ENCODE results near the gene SLITRK1.

Gene SLITRK1, protein sequence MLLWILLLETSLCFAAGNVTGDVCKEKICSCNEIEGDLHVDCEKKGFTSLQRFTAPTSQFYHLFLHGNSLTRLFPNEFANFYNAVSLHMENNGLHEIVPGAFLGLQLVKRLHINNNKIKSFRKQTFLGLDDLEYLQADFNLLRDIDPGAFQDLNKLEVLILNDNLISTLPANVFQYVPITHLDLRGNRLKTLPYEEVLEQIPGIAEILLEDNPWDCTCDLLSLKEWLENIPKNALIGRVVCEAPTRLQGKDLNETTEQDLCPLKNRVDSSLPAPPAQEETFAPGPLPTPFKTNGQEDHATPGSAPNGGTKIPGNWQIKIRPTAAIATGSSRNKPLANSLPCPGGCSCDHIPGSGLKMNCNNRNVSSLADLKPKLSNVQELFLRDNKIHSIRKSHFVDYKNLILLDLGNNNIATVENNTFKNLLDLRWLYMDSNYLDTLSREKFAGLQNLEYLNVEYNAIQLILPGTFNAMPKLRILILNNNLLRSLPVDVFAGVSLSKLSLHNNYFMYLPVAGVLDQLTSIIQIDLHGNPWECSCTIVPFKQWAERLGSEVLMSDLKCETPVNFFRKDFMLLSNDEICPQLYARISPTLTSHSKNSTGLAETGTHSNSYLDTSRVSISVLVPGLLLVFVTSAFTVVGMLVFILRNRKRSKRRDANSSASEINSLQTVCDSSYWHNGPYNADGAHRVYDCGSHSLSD

DNA sequence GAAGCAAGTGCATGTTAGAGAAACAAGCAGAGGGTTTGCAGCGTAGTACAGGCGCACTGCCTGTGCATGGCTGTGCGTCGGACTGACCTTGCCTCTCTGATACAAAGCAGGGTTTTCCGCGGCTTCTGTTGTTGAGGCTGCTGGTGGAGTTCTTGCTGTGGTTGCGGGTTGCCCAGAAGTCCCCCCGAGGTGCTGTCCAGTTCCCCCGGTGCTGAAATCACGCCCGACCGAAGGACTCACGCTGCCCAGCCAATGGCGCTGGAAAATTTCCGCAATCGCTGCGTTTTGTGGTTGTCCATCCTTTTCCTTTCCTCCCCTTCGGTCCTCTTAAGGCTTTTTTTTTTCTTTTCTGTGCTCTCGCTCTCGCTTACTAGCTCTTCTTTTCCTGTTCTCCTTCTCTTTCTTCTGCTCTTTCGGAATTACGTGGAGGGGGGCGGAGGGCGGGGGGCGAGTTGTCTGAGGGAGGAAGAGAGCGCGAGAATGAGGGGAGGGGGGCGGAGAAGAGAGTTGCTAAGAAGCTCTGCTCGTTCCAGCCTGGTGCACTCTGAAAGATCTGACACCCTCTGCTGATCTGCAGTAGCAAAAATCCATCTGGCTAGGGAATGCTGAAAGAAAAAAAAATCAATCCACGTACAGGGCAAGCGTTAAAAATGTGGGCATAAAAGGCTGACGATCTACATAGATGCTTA is at the start of gene SLITRK1:
Gene SLITRK1, minus strand, starts transcription at position 558 of the 689 bp plus-strand sequence. CDS start 967 bp downstream, outside the sequence.
- peaks cover 8% of the 10 kb centered on the region for H3K4me1 ChIP-seq (ENCODE audit: control insufficient read depth, insufficient read depth, low read length)
- no peak within 1 kb of the TSS for H3K9ac ChIP-seq (ENCODE audit: low read depth, low read length)
- H3K4me3 ChIP-seq (ENCODE audit: low read depth, low read length), result peak within 1 kb of the TSS; percentile 65
- no peaks in the 10 kb centered on the region for H3K9me3 ChIP-seq (ENCODE audit: control insufficient read depth, insufficient read depth, low read length)
- H3K36me3 ChIP-seq (ENCODE audit: control insufficient read depth, insufficient read depth, low read length), result no peaks in the 10 kb centered on the region
- peaks cover 73% of the 10 kb centered on the region for H3K27me3 ChIP-seq (ENCODE audit: control insufficient read depth, insufficient read depth, low read length)

DNA sequence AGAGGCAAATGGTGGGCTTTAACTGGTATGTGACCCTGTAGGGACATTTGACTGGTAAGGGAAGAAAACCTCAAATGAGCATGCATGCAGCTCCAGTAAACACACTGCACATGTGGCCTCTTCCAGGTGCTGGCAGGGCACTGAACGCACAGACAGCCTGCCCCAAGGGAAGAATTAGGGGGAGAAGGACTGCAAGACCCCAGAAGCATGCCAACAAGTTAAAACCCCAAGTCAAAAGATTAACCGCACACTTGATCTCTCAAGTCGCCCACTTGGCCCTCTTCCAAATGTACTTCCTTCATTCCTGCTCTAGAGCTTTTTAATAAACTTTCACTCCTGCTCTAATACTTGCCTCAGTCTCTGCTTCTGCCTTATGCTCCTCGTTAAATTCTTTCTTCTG is 46.9 kb upstream of the SLITRK1 start:
- Histone ChIP-seq H3K4me3 (ENCODE audit: low read depth, low read length) (no peak overlapping the region), H3K36me3 (ENCODE audit: control insufficient read depth, insufficient read depth, low read length) (no peaks in the 10 kb centered on the region), H3K4me1 (ENCODE audit: control insufficient read depth, insufficient read depth, low read length) (no peaks in the 10 kb centered on the region), H3K9ac (ENCODE audit: low read depth, low read length) (no peak overlapping the region), H3K9me3 (ENCODE audit: control insufficient read depth, insufficient read depth, low read length) (no peaks in the 10 kb centered on the region), H3K27me3 (ENCODE audit: control insufficient read depth, insufficient read depth, low read length) (no peaks in the 10 kb centered on the region)

DNA sequence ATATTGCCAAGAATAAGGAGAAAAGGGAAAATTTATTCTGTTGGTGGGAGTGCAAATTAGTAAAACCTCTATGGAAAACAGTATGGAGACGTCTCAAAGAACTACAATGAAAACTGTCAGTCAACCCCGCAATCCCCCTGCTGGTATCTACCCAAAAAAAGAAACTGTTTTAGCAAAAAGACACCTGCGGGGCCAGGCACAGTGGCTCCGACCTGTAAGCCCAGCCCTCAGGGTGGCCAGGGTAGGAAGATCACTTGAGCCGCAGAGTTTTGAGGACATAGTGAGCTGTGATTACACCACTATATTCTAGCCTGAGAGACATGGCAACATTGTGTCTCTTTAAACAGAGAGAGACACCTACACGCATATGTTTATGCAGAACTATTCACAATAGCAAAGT is 37.5 kb upstream of the SLITRK1 start:
- H3K9me3 ChIP-seq (ENCODE audit: control insufficient read depth, insufficient read depth, low read length), result no peaks in the 10 kb centered on the region
- no peak overlapping the region for H3K4me3 ChIP-seq (ENCODE audit: low read depth, low read length)
- H3K27me3 ChIP-seq (ENCODE audit: control insufficient read depth, insufficient read depth, low read length), result no peaks in the 10 kb centered on the region
- H3K9ac ChIP-seq (ENCODE audit: low read depth, low read length), result no peak overlapping the region
- H3K36me3 ChIP-seq (ENCODE audit: control insufficient read depth, insufficient read depth, low read length), result no peaks in the 10 kb centered on the region
- no peaks in the 10 kb centered on the region for H3K4me1 ChIP-seq (ENCODE audit: control insufficient read depth, insufficient read depth, low read length)

- no peak overlapping the region for H3K9ac ChIP-seq (ENCODE audit: low read depth, low read length)
- H3K4me1 ChIP-seq (ENCODE audit: control insufficient read depth, insufficient read depth, low read length), result no peaks in the 10 kb centered on the region
- H3K36me3 ChIP-seq (ENCODE audit: control insufficient read depth, insufficient read depth, low read length), result no peaks in the 10 kb centered on the region
- no peaks in the 10 kb centered on the region for H3K9me3 ChIP-seq (ENCODE audit: control insufficient read depth, insufficient read depth, low read length)
- H3K4me3 ChIP-seq (ENCODE audit: low read depth, low read length), result no peak overlapping the region
- H3K27me3 ChIP-seq (ENCODE audit: control insufficient read depth, insufficient read depth, low read length), result no peaks in the 10 kb centered on the region
Observed at GRCh38 chr13:83914368-83914767, 32.1 kb upstream of the SLITRK1 start.

DNA sequence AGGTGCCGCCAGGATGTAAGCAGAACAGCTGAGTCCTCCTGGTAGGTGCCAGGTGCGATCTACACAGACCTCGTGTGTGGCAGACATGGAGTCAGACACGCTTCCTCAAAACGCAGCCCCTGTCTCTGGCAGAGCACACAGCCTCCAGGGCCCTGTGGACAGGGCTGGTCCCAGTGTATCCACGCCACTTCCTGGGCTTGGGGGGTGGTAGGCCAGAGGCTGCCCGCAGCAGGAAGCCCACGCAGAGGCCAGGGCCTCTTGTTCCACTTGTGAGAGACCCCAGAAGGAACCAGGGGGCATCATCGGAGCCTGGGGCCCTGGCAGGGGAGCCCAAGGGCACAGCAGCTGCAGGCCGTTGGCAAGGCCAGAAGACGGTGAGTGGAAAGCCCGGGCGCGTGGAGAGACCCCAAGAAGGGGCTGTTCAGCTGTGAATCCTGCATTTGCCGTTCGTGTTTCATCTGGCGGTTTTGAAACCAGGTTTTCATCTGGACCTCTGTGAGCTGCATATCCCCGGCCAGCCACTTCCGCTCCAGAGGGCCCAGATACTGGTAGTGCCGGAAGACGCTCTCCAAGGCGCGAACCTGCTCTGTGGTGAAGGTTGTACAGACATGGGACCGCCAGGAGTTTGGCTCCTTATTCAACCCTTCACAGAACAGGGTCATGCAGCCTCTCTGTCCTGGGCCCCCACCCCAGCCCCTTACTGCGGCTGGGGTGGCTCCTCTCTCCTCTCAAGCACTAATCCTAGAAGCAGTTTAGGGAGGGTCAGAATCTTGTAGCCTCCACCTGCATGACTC is 25.1 kb upstream of the SLITRK1 start:
- H3K9me3 ChIP-seq (ENCODE audit: control insufficient read depth, insufficient read depth, low read length), result no peaks in the 10 kb centered on the region
- H3K4me1 ChIP-seq (ENCODE audit: control insufficient read depth, insufficient read depth, low read length), result no peaks in the 10 kb centered on the region
- H3K27me3 ChIP-seq (ENCODE audit: control insufficient read depth, insufficient read depth, low read length), result no peaks in the 10 kb centered on the region
- no peak overlapping the region for H3K4me3 ChIP-seq (ENCODE audit: low read depth, low read length)
- H3K36me3 ChIP-seq (ENCODE audit: control insufficient read depth, insufficient read depth, low read length), result no peaks in the 10 kb centered on the region
- H3K9ac ChIP-seq (ENCODE audit: low read depth, low read length), result no peak overlapping the region

DNA sequence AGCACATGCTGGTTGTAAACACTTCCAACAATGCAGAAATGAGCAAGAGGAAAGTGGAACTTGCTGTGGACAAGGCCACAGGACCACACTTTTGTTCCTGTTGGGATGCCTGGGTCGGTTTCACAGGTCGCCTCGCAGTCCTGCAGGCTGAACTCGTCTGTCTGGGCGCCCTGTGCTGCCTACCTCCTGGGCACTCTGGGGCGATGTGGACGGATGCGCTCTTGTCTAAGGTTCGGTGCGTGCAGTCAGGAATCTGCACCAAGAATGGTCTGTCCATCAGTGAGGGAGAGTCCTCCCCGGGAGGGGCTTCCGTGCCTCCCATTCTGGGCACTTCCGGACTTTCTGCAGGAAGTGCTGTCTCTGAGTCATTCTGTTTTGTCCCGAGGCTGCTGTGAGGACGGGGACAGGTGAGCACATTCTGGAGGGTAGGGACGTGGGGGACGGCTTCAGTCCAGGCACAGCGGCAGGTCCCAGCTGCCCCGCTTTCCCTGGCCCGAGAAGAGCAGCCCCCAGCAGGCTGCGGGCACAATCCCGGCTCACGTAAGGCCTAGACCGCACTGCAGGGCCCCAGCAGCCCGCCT is 24.1 kb upstream of the SLITRK1 start:
- Histone ChIP-seq H3K36me3 (ENCODE audit: control insufficient read depth, insufficient read depth, low read length) (no peaks in the 10 kb centered on the region), H3K4me1 (ENCODE audit: control insufficient read depth, insufficient read depth, low read length) (no peaks in the 10 kb centered on the region), H3K9ac (ENCODE audit: low read depth, low read length) (no peak overlapping the region), H3K9me3 (ENCODE audit: control insufficient read depth, insufficient read depth, low read length) (no peaks in the 10 kb centered on the region), H3K27me3 (ENCODE audit: control insufficient read depth, insufficient read depth, low read length) (no peaks in the 10 kb centered on the region), H3K4me3 (ENCODE audit: low read depth, low read length) (no peak overlapping the region)

GRCh38 chr13:83905641-83906040 is 23.4 kb upstream of the SLITRK1 start:
- Histone ChIP-seq H3K4me3 (ENCODE audit: low read depth, low read length) (no peak overlapping the region), H3K9ac (ENCODE audit: low read depth, low read length) (no peak overlapping the region), H3K9me3 (ENCODE audit: control insufficient read depth, insufficient read depth, low read length) (no peaks in the 10 kb centered on the region), H3K4me1 (ENCODE audit: control insufficient read depth, insufficient read depth, low read length) (no peaks in the 10 kb centered on the region), H3K27me3 (ENCODE audit: control insufficient read depth, insufficient read depth, low read length) (no peaks in the 10 kb centered on the region), H3K36me3 (ENCODE audit: control insufficient read depth, insufficient read depth, low read length) (no peaks in the 10 kb centered on the region)

DNA sequence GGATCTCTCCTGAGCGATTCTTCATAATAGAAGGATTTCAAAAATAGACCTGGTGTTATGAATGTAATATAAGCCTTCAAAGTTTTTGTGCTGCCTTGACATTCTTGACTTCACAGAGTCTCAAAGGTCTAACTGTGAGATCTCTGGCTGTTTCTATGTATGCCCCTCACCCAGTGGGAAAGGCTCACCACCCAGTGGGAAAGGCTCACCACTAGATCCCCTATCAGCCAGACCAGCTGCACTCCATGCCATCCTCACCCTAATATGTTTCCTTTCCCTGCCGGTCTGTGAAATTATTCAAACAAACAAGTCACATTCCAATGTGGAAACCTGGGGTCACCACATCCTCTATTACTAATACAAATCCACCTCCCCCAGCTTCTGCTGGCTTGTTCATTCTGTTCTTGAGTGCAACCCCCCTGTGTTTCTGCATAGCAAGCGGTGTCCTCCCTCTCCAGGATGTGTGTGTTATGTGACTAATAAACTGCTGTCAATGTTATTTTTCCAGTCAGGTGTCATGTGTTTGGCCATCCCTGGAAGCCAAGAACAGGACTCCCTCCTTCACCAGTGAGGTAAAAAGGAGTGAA is 13.8 kb upstream of the SLITRK1 start:
- Histone ChIP-seq H3K36me3 (ENCODE audit: control insufficient read depth, insufficient read depth, low read length) (no peaks in the 10 kb centered on the region), H3K27me3 (ENCODE audit: control insufficient read depth, insufficient read depth, low read length) (no peaks in the 10 kb centered on the region), H3K9ac (ENCODE audit: low read depth, low read length) (no peak overlapping the region), H3K4me3 (ENCODE audit: low read depth, low read length) (no peak overlapping the region), H3K9me3 (ENCODE audit: control insufficient read depth, insufficient read depth, low read length) (peaks cover 4% of the 10 kb centered on the region), H3K4me1 (ENCODE audit: control insufficient read depth, insufficient read depth, low read length) (no peaks in the 10 kb centered on the region)

GRCh38 chr13:83890358-83890757 is 8.1 kb upstream of the SLITRK1 start:
- no peaks in the 10 kb centered on the region for H3K27me3 ChIP-seq (ENCODE audit: control insufficient read depth, insufficient read depth, low read length)
- no peaks in the 10 kb centered on the region for H3K36me3 ChIP-seq (ENCODE audit: control insufficient read depth, insufficient read depth, low read length)
- H3K4me3 ChIP-seq (ENCODE audit: low read depth, low read length), result no peak overlapping the region
- H3K9ac ChIP-seq (ENCODE audit: low read depth, low read length), result no peak overlapping the region
- no peaks in the 10 kb centered on the region for H3K4me1 ChIP-seq (ENCODE audit: control insufficient read depth, insufficient read depth, low read length)
- no peaks in the 10 kb centered on the region for H3K9me3 ChIP-seq (ENCODE audit: control insufficient read depth, insufficient read depth, low read length)

DNA sequence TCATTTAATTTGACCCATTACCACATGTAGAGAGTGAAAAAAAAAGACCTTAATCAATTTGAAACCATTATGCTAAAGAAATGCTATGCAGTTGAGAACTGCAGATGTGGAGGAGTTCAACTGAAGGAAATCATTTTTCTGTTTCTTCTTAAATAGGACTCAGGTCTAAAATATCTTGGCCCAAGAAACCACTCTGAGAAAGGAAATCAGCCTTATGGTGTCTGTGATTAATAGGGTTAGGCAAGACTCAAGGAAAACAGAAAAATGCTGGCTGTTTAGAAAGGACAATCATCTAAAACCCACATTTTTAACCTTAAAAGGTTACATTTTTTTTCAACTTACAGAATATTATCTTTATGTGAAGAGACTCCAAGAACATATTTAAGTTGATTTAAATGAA is 1.9 kb upstream of the SLITRK1 start:
- no peak overlapping the region for H3K4me3 ChIP-seq (ENCODE audit: low read depth, low read length)
- H3K27me3 ChIP-seq (ENCODE audit: control insufficient read depth, insufficient read depth, low read length), result peaks cover 56% of the 10 kb centered on the region
- no peaks in the 10 kb centered on the region for H3K36me3 ChIP-seq (ENCODE audit: control insufficient read depth, insufficient read depth, low read length)
- no peaks in the 10 kb centered on the region for H3K9me3 ChIP-seq (ENCODE audit: control insufficient read depth, insufficient read depth, low read length)
- no peak overlapping the region for H3K9ac ChIP-seq (ENCODE audit: low read depth, low read length)
- H3K4me1 ChIP-seq (ENCODE audit: control insufficient read depth, insufficient read depth, low read length), result peaks cover 8% of the 10 kb centered on the region

- no peak overlapping the region for H3K9ac ChIP-seq (ENCODE audit: low read depth, low read length)
- H3K4me3 ChIP-seq (ENCODE audit: low read depth, low read length), result peak overlapping the region; percentile 65
- H3K4me1 ChIP-seq (ENCODE audit: control insufficient read depth, insufficient read depth, low read length), result peaks cover 8% of the 10 kb centered on the region
Observed at GRCh38 chr13:83883061-83883523, 818 bp upstream of the SLITRK1 start.

More at GRCh38 chr13:83883061-83883523, 818 bp upstream of the SLITRK1 start:
- Histone ChIP-seq H3K36me3 (ENCODE audit: control insufficient read depth, insufficient read depth, low read length) (no peaks in the 10 kb centered on the region), H3K9me3 (ENCODE audit: control insufficient read depth, insufficient read depth, low read length) (no peaks in the 10 kb centered on the region), H3K27me3 (ENCODE audit: control insufficient read depth, insufficient read depth, low read length) (peaks cover 67% of the 10 kb centered on the region)
